ENCODE data around the gene LCE7A. TPM values are rescaled to one million over a fixed set of nuclear protein-coding genes. Genes with fewer than 3 reads are reported as not detected.

The LCE7A gene
- total and polyA plus RNA-seq, 10 of the 15 experiments (the other 5 are each of a cell fraction or from before 2014, with no cell fraction given) = not detected

DNA sequence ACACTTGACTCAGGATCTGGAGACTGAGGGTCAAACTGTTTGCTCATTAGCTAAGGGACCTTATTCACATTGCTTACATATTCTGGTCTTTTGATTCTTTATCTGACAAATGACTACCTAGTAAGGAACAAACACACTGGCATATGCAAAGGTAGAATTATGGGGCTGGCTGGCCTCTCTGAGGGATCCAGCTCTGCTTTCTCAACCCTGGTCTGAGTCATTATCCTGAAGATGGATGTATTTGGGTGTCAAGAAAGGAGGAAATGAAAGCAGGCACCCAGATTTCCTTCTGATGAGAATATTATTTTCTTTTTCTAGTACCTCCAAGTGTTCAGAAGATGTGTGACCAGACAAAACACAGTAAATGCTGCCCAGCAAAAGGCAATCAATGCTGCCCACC, 24.3 kb downstream of the LCE7A start (continued):
- TF ChIP-seq, protein P1, sequence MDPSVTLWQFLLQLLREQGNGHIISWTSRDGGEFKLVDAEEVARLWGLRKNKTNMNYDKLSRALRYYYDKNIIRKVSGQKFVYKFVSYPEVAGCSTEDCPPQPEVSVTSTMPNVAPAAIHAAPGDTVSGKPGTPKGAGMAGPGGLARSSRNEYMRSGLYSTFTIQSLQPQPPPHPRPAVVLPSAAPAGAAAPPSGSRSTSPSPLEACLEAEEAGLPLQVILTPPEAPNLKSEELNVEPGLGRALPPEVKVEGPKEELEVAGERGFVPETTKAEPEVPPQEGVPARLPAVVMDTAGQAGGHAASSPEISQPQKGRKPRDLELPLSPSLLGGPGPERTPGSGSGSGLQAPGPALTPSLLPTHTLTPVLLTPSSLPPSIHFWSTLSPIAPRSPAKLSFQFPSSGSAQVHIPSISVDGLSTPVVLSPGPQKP (IDR thresholded peaks at IDR 0.05; ENCODE audit: low read depth, low read length) = no peak
- TF ChIP-seq SIN3A (IDR thresholded peaks at IDR 0.05; ENCODE audit: low read depth, low read length) (no peak), EED (IDR thresholded peaks at IDR 0.05; ENCODE audit: low read depth) (peak; percentile 51; the same call in 1 of the 2 replicates), SPI1 (IDR thresholded peaks at IDR 0.05; ENCODE audit: borderline replicate concordance, insufficient read depth, low read depth, low read length) (peak; percentile 78), ZBED1 (IDR thresholded peaks at IDR 0.05; ENCODE audit: borderline replicate concordance) (no peak), JUNB (IDR thresholded peaks at IDR 0.05) (peak; percentile 40; the same call in 1 of the 2 replicates), PAX5 (IDR thresholded peaks at IDR 0.05; ENCODE audit: borderline replicate concordance, low read depth, low read length) (no peak), SREBF2 (IDR thresholded peaks at IDR 0.05; ENCODE audit: low read length) (no peak), CREM (IDR thresholded peaks at IDR 0.05; ENCODE audit: low read depth) (peak; percentile 8; the same call in 1 of the 2 replicates), BHLHE40 (IDR thresholded peaks at IDR 0.05; ENCODE audit: borderline replicate concordance in 1 of 2, low read depth in 2 of 2, low read length in 1 of 2) (no peak), CREB1 (IDR thresholded peaks at IDR 0.05; ENCODE audit: low read depth) (no peak), RELB (IDR thresholded peaks at IDR 0.05; ENCODE audit: low read depth) (no peak), EZH2 (IDR thresholded peaks at IDR 0.05; ENCODE audit: borderline replicate concordance, control insufficient read depth, low read depth, low read length) (no peak), ZZZ3 (IDR thresholded peaks at IDR 0.05; ENCODE audit: control insufficient read depth, insufficient read length, low read depth) (no peak), RB1 (IDR thresholded peaks at IDR 0.05; ENCODE audit: borderline replicate concordance) (no peak)
- TF ChIP-seq, protein P2, sequence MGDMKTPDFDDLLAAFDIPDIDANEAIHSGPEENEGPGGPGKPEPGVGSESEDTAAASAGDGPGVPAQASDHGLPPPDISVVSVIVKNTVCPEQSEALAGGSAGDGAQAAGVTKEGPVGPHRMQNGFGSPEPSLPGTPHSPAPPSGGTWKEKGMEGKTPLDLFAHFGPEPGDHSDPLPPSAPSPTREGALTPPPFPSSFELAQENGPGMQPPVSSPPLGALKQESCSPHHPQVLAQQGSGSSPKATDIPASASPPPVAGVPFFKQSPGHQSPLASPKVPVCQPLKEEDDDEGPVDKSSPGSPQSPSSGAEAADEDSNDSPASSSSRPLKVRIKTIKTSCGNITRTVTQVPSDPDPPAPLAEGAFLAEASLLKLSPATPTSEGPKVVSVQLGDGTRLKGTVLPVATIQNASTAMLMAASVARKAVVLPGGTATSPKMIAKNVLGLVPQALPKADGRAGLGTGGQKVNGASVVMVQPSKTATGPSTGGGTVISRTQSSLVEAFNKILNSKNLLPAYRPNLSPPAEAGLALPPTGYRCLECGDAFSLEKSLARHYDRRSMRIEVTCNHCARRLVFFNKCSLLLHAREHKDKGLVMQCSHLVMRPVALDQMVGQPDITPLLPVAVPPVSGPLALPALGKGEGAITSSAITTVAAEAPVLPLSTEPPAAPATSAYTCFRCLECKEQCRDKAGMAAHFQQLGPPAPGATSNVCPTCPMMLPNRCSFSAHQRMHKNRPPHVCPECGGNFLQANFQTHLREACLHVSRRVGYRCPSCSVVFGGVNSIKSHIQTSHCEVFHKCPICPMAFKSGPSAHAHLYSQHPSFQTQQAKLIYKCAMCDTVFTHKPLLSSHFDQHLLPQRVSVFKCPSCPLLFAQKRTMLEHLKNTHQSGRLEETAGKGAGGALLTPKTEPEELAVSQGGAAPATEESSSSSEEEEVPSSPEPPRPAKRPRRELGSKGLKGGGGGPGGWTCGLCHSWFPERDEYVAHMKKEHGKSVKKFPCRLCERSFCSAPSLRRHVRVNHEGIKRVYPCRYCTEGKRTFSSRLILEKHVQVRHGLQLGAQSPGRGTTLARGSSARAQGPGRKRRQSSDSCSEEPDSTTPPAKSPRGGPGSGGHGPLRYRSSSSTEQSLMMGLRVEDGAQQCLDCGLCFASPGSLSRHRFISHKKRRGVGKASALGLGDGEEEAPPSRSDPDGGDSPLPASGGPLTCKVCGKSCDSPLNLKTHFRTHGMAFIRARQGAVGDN (IDR thresholded peaks at IDR 0.05) = no peak
